A204.1 (cell line): ENCODE results near the gene PRDM11.
A peak's percentile ranks its signal among the peaks of the same experiment; 100 is the strongest.
"Not testable (repeated sequence)": the region's sequence is repeated elsewhere in the genome, so short reads cannot be mapped to it uniquely, and the experiment has no call there.

Source experiments
- FAIRE-seq: peaks from 2 replicates; lab custom pipeline; 2012; peaks lifted over from hg19 to GRCh38; lab: Jason Lieb, UNC

The PRDM11 gene

GRCh38 chr11:45146072-45147016 is at the start of gene PRDM11:
Gene PRDM11, plus strand, starts transcription at chr11:45146639. Its CDS starts 35,128 bp downstream, at chr11:45181767.
- FAIRE-seq, result no peak

GRCh38 chr11:45097721-45098493 is 48.5 kb upstream of the PRDM11 start:
- FAIRE-seq, result no peak

GRCh38 chr11:45098929-45099328 is 47.5 kb upstream of the PRDM11 start:
- FAIRE-seq, result no peak

GRCh38 chr11:45100339-45100738 is 46.1 kb upstream of the PRDM11 start:
- FAIRE-seq, result no peak

GRCh38 chr11:45102361-45102809 is 44.1 kb upstream of the PRDM11 start:
- no peak for FAIRE-seq

GRCh38 chr11:45102810-45103621 is 43.4 kb upstream of the PRDM11 start:
- FAIRE-seq, result no peak

GRCh38 chr11:45104006-45104789 is 42.2 kb upstream of the PRDM11 start:
- no peak for FAIRE-seq

GRCh38 chr11:45104790-45105084 is 41.7 kb upstream of the PRDM11 start:
- FAIRE-seq, result no peak

- FAIRE-seq, result no peak
Measured at GRCh38 chr11:45105233-45105983, 41.0 kb upstream of the PRDM11 start.

- no peak for FAIRE-seq
Measured at GRCh38 chr11:45105984-45106375, 40.5 kb upstream of the PRDM11 start.

- no peak for FAIRE-seq
Measured at GRCh38 chr11:45106440-45106839, 40.0 kb upstream of the PRDM11 start.

- no peak for FAIRE-seq
Measured at GRCh38 chr11:45107029-45107428, 39.4 kb upstream of the PRDM11 start.

GRCh38 chr11:45108070-45109064 is 38.1 kb upstream of the PRDM11 start:
- no peak for FAIRE-seq

- FAIRE-seq, result no peak
Measured at GRCh38 chr11:45109400-45109799, 37.0 kb upstream of the PRDM11 start.

GRCh38 chr11:45110562-45110961 is 35.9 kb upstream of the PRDM11 start:
- FAIRE-seq, result peak; percentile 77

GRCh38 chr11:45113807-45114206 is 32.6 kb upstream of the PRDM11 start:
- FAIRE-seq, result no peak

GRCh38 chr11:45127836-45128235 is 18.6 kb upstream of the PRDM11 start:
- FAIRE-seq, result not testable (repeated sequence)

GRCh38 chr11:45133878-45134277 is 12.6 kb upstream of the PRDM11 start:
- no peak for FAIRE-seq

- no peak for FAIRE-seq
Measured at GRCh38 chr11:45141171-45141570, 5.3 kb upstream of the PRDM11 start.

GRCh38 chr11:45141631-45142030 is 4.8 kb upstream of the PRDM11 start:
- FAIRE-seq, result no peak
